Uterine smooth muscle cell (primary cell): ENCODE data around the gene CTSL. TPM values are rescaled to one million over a fixed set of nuclear protein-coding genes. Genes with fewer than 3 reads are reported as not detected.

Source experiments
- total RNA-seq: library from RNA; depleted of rRNA; stranded (reverse); fragments of >200 nt; gene quantifications from 2 replicates; pipeline ENCODE4 v1.2.3, GENCODE V29; 2014

Gene CTSL
- 687 TPM in 2 replicates for total RNA-seq

GRCh38 chr9:87725900-87726709 lies at the start of gene CTSL:
CTSL (plus strand) TSS chr9:87726119; CDS start chr9:87727604, 1,485 bp downstream.

Other genes starting within 250 kb of the CTSL start
- gene DAPK1, start 228.3 kb upstream of the CTSL start, total RNA-seq, result 0.37 and 0.44 TPM in 2 replicates
- under 0.01 TPM in 1 of 2 replicates, not detected in the other for gene SPATA31E1, start 156.8 kb downstream of the CTSL start, total RNA-seq
- gene SPATA31C1, start 191.8 kb downstream of the CTSL start, total RNA-seq, result not detected in 2 replicates
- 7.7 and 8.6 TPM in 2 replicates for gene CDK20, start 248.4 kb downstream of the CTSL start, total RNA-seq